NT2/D1 (cell line): Measurements from ENCODE around the gene KIF1C.

Source experiments
- SUZ12 ChIP-seq: IDR thresholded peaks from 2 replicates; pipeline ENCODE4 v1.6.1; 2011; ENCODE audit not compliant: insufficient read length, insufficient read depth; ENCODE audit errors: extremely low read depth
- YY1 ChIP-seq: IDR thresholded peaks from 2 replicates; pipeline ENCODE4 v1.6.1; 2011; ENCODE audit not compliant: insufficient read length, insufficient read depth
- ZNF274 ChIP-seq: IDR thresholded peaks from 2 replicates; pipeline ENCODE4 v1.6.1; 2011; ENCODE audit warnings: mild to moderate bottlenecking, low read depth, low read length

DNA sequence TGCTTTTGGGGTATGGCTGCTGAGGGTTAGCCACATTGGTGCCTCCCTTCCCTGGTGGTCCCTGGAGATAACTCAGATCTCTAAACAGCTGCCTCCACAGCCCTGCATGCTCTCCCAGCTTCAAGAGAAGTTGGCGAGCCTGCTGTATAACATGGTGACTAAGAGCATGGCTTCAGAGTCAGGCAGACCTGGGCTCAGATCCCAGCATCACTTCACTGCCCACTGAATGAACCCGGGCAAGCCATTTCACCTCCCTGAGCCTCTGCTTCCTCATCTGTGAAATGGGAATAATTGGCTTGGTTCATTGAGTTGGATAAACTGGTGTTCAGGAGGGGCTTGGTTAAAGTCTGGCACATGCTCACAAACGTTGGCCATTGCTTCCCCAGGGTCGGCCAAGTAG is 16.6 kb downstream of the KIF1C start:
- TF ChIP-seq ZNF274 = no peak
- no peak for TF ChIP-seq YY1
- TF ChIP-seq SUZ12 = no peak
